HG03060 (cell line): ENCODE measurements around the gene ARHGAP25.
"Not testable (repeated sequence)": the region's sequence is repeated elsewhere in the genome, so short reads cannot be mapped to it uniquely, and the experiment has no call there.

Experiments used
- ATAC-seq: cut with Tn5 transposase; IDR thresholded peaks from one replicate; pipeline ENCODE4 v1.9.1; 2021; ENCODE audit warnings: low read depth, moderate number of reproducible peaks; ENCODE audit not compliant: unreplicated experiment

Gene ARHGAP25

GRCh38 chr2:68790600-68790999 lies 56.0 kb downstream of the ARHGAP25 start:
- ATAC-seq: no peak

- ATAC-seq: no peak
These were observed 57.3 kb downstream of the ARHGAP25 start for GRCh38 chr2:68791914-68792313.

- no peak for ATAC-seq
These were observed 58.1 kb downstream of the ARHGAP25 start for GRCh38 chr2:68792751-68793150.

GRCh38 chr2:68796295-68796905 lies 61.8 kb downstream of the ARHGAP25 start:
- ATAC-seq: no peak

- no peak for ATAC-seq
These were observed 64.0 kb downstream of the ARHGAP25 start for GRCh38 chr2:68798569-68798968.

- ATAC-seq: no peak
These were observed 64.8 kb downstream of the ARHGAP25 start for GRCh38 chr2:68799140-68800026.

GRCh38 chr2:68800027-68800401 lies 65.4 kb downstream of the ARHGAP25 start:
- ATAC-seq: no peak

GRCh38 chr2:68800517-68800916 lies 65.9 kb downstream of the ARHGAP25 start:
- no peak for ATAC-seq

GRCh38 chr2:68802161-68802560 lies 67.5 kb downstream of the ARHGAP25 start:
- ATAC-seq: not testable (repeated sequence)

GRCh38 chr2:68805025-68805424 lies 70.4 kb downstream of the ARHGAP25 start:
- no peak for ATAC-seq

GRCh38 chr2:68806511-68807109 lies 72.0 kb downstream of the ARHGAP25 start:
- no peak for ATAC-seq

GRCh38 chr2:68807821-68808266 lies 73.2 kb downstream of the ARHGAP25 start:
- ATAC-seq: no peak

- ATAC-seq: no peak
These were observed 75.0 kb downstream of the ARHGAP25 start for GRCh38 chr2:68809324-68810240.

- ATAC-seq: no peak
These were observed 76.8 kb downstream of the ARHGAP25 start for GRCh38 chr2:68811364-68811763.

GRCh38 chr2:68812251-68812650 lies 77.6 kb downstream of the ARHGAP25 start:
- no peak for ATAC-seq

GRCh38 chr2:68813596-68813995 lies 79.0 kb downstream of the ARHGAP25 start:
- no peak for ATAC-seq

- ATAC-seq: no peak
These were observed 82.7 kb downstream of the ARHGAP25 start for GRCh38 chr2:68817306-68817705.

- no peak for ATAC-seq
These were observed 84.9 kb downstream of the ARHGAP25 start for GRCh38 chr2:68819556-68819955.

GRCh38 chr2:68822207-68822872 lies 87.7 kb downstream of the ARHGAP25 start:
- ATAC-seq: no peak

- ATAC-seq: no peak
These were observed 90.2 kb downstream of the ARHGAP25 start for GRCh38 chr2:68824831-68825230.
